Measurements from ENCODE around the gene FAM174B.
A peak's percentile ranks its signal among the peaks of the same experiment; 100 is the strongest.

FAM174B gene

GRCh38 chr15:92651877-92652575 lies 3.5 kb downstream of the FAM174B start:
- DNase-seq (ENCODE audit: low read depth) = no peak
- H3K4me3 ChIP-seq (ENCODE audit: low read depth, low read length) = no peak overlapping the region
- no peak for TF ChIP-seq CTCF (conservative IDR thresholded peaks at IDR 0.05; ENCODE audit: low read depth, low read length)

GRCh38 chr15:92650966-92651365 lies 4.6 kb downstream of the FAM174B start:
- TF ChIP-seq CTCF (conservative IDR thresholded peaks at IDR 0.05; ENCODE audit: low read depth, low read length) = no peak
- DNase-seq (ENCODE audit: low read depth) = no peak
- no peak overlapping the region for H3K4me3 ChIP-seq (ENCODE audit: low read depth, low read length)

DNA sequence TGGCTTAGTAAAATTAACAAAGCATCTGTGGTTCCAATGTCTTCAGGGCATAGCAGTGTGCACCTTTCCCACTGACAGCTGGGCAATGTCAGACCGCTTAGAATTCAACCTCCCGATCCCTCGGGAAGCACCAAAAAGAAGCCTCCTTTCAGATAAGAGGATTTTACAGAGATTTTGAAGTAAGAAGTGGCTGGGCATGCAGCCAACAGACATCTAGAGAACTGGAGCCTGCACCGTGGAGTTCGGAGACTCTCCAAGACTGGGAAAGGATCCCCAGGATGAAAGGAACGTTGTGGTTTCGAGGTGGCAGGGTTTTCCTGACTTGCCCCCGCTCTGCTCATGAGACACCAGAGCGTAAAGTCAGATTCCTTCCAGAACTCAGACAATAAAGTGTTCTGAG lies 5.3 kb downstream of the FAM174B start:
- DNase-seq (ENCODE audit: low read depth) = peak; percentile 47

GRCh38 chr15:92648190-92648875 lies 7.2 kb downstream of the FAM174B start:
- no peak for TF ChIP-seq CTCF (conservative IDR thresholded peaks at IDR 0.05; ENCODE audit: low read depth, low read length)
- DNase-seq (ENCODE audit: low read depth) = no peak
- H3K4me3 ChIP-seq (ENCODE audit: low read depth, low read length) = no peak overlapping the region

More for the DNA sequence above, 5.3 kb downstream of the FAM174B start:
- no peak for TF ChIP-seq CTCF (conservative IDR thresholded peaks at IDR 0.05; ENCODE audit: low read depth, low read length)
- H3K4me3 ChIP-seq (ENCODE audit: low read depth, low read length) = no peak overlapping the region

- no peak overlapping the region for H3K4me3 ChIP-seq (ENCODE audit: low read depth, low read length)
- TF ChIP-seq CTCF (conservative IDR thresholded peaks at IDR 0.05; ENCODE audit: low read depth, low read length) = no peak
- DNase-seq (ENCODE audit: low read depth) = no peak
These were observed 8.0 kb downstream of the FAM174B start for GRCh38 chr15:92647467-92648163.

DNA sequence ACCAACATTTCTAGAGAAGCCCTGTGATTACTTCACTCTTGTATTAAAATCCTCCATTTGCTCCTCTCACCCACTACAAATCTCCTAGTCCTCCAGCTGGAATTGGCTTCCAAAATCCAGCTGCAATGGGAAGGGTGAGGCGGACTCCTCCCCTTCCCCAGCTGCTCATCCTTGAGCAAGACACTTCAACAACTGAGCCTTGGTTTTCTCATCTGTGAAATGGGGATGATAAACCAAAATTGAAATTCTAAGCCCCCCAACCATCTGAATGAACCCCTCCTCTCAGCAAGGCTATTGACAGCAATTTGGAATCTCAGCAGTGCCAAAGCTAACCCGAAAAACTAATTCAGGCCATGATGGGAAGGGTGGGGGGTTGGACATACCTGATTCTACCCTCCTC lies 9.4 kb downstream of the FAM174B start:
- no peak for DNase-seq (ENCODE audit: low read depth)
- no peak overlapping the region for H3K4me3 ChIP-seq (ENCODE audit: low read depth, low read length)
- no peak for TF ChIP-seq CTCF (conservative IDR thresholded peaks at IDR 0.05; ENCODE audit: low read depth, low read length)
